Panc1 (cell line): Measurements from ENCODE around the gene MCAM. TPM values are rescaled to one million over a fixed set of nuclear protein-coding genes. Genes with fewer than 3 reads are reported as not detected.

Source experiments
- ATAC-seq: fragments of 200-7000 bp; cut with Tn5 transposase; 2 replicates; pipeline ENCODE4 v1.9.1; 2020; ENCODE audit warnings: mild to moderate bottlenecking, moderate library complexity
- BruUV-seq: library from RNA; stranded (reverse); fragments of 400-500 nt; replicated peaks from 2 replicates; lab custom pipeline; 2021; lab: Mats Ljungman, UMichigan
- CTCF ChIA-PET: fragments of 300-600 bp; sonication (Branson Sonifier 250); formaldehyde crosslinking; loops from one replicate; lab custom pipeline; 2022; ENCODE audit warnings: antibody characterized with exemption; lab: Charles Lee
- POLR2A ChIA-PET: fragments of 300-600 bp; sonication (Branson Sonifier 250); formaldehyde crosslinking; loops from one replicate; lab custom pipeline; 2022; ENCODE audit warnings: antibody characterized with exemption; lab: Charles Lee
- DNase-seq: peaks from one replicate; pipeline ENCODE4 v3.0.0-alpha.2; 2010; ENCODE audit warnings: low read depth, low spot score
- H3K27ac ChIP-seq: 2 replicates; pipeline ENCODE4 v1.5.1; 2011; ENCODE audit warnings: mild to moderate bottlenecking, low read length, inconsistent platforms
- H3K27me3 ChIP-seq: fragments of 200-500 bp; sonication (Bioruptor generic); 2 replicates; pipeline ENCODE4 v1.6.0; 2014; ENCODE audit warnings: low read length, inconsistent platforms; ENCODE audit not compliant: control insufficient read depth, insufficient read depth
- H3K36me3 ChIP-seq: fragments of 200-500 bp; sonication (Bioruptor generic); 2 replicates; pipeline ENCODE4 v1.5.1; 2014; ENCODE audit warnings: inconsistent platforms, mild to moderate bottlenecking, low read length, moderate library complexity; ENCODE audit not compliant: control insufficient read depth, insufficient read depth
- H3K4me1 ChIP-seq: 2 replicates; pipeline ENCODE4 v1.5.1; 2011; ENCODE audit warnings: inconsistent platforms, mild to moderate bottlenecking, low read length, moderate library complexity; ENCODE audit not compliant: control insufficient read depth, insufficient read depth
- H3K4me3 ChIP-seq, 2 experiments: 2 replicates each; pipeline ENCODE4 v1.5.1; 2011 to 2012; ENCODE audit warnings: low read depth in 2 of 2, low read length in 2 of 2, mild to moderate bottlenecking in 2 of 2, inconsistent platforms in 1 of 2, moderate library complexity in 1 of 2
- H3K9me3 ChIP-seq: fragments of 200-500 bp; sonication (Bioruptor generic); 2 replicates; pipeline ENCODE4 v1.5.1; 2014; ENCODE audit warnings: low read depth, mild to moderate bottlenecking, inconsistent platforms, low read length, moderate library complexity; ENCODE audit not compliant: control insufficient read depth, insufficient read depth
- CTCF ChIP-seq: fragments of 450-650 bp; IDR thresholded peaks from 2 replicates; pipeline ENCODE4 v1.5.1; 2017; ENCODE audit warnings: mild to moderate bottlenecking
- POLR2AphosphoS5 ChIP-seq: IDR thresholded peaks from 2 replicates; pipeline ENCODE4 v1.6.1; 2012; ENCODE audit warnings: mild to moderate bottlenecking, low read depth, low read length, moderate library complexity
- REST ChIP-seq, 2 experiments: IDR thresholded peaks; 2 replicates each; pipeline ENCODE4 v1.6.1; 2011 to 2012; ENCODE audit warnings: low read depth in 2 of 2, control low read depth in 1 of 2, low read length in 1 of 2, mild to moderate bottlenecking in 1 of 2, moderate library complexity in 1 of 2; ENCODE audit not compliant: insufficient read depth in 1 of 2
- SIN3A ChIP-seq: IDR thresholded peaks from 2 replicates; pipeline ENCODE4 v1.6.1; 2012; ENCODE audit warnings: low read depth, mild to moderate bottlenecking, low read length, moderate library complexity, borderline replicate concordance; ENCODE audit not compliant: insufficient read depth
- TCF7L2 ChIP-seq: IDR thresholded peaks from 2 replicates; pipeline ENCODE4 v1.6.1; 2011; ENCODE audit warnings: mild to moderate bottlenecking, low read depth, low read length, inconsistent platforms
- in situ Hi-C: cut with HindIII; loops from 2 replicates; pipeline ENCODE4 v1.10.0; 2016; ENCODE audit warnings: low sequenced_read_pairs, low pct_unique_long_range_greater_than_20kb
- intact Hi-C: fragments of 100-400 bp; cut with micrococcal nuclease; formaldehyde crosslinking; loops from one replicate; pipeline ENCODE4 v1.10.0; 2022; ENCODE audit not compliant: unreplicated experiment
- total RNA-seq: library from RNA; stranded (reverse); gene quantifications from one replicate; pipeline ENCODE4 v1.2.1, GENCODE V29; 2021; ENCODE audit not compliant: unreplicated experiment

The MCAM gene
- total RNA-seq, 1 experiment from 2014 or later: 27.2 TPM

DNA sequence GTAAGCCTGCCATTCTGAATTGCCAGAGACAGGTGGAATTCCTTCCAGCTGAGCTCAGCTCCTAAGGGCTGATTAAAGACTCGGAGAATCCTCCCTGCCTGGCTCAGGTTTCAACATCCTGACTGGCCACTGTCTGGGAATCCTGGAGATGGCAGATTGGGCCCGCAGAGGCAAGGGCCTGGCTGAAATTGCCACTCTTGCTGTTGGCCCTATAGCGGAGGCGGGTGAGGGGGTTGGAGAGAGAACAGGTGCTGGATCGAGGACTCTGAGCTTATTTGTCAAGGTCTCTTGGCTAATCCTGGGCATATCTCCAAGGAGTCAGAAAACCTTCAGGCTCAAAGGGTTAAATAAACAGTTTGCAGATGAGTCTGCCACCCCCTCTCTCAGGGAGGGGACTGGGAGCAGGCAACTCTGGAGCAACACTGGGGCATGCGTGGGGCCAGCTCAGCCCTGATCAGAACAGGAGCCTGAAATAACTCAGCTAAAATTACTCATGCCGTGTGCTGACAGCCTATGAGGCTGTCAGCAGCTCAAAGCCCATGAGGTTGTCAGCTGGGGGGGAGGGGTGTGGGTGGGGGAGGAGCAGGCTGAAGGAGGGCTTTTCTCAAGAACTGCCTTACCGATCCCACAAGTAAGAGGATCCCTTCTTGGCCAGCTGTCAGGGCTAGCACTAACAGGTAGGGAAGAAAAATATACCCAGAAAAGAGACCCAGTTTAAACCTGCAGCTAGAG is 44.3 kb upstream of the MCAM start:
- Histone ChIP-seq H3K9me3 (no peaks in the 10 kb centered on the region), H3K36me3 (no peaks in the 10 kb centered on the region), H3K4me1 (peaks cover 28% of the 10 kb centered on the region), H3K27ac (no peak overlapping the region), H3K27me3 (peaks cover 3% of the 10 kb centered on the region; the same call in 1 of the 2 replicates), H3K4me3 (no peak overlapping the region)
- BruUV-seq: no TSS peak
- ATAC-seq (peak; percentile 74), DNase-seq (peak; percentile 88)
- TF ChIP-seq POLR2AphosphoS5 (no peak), CTCF (no peak), SIN3A (no peak), TCF7L2 (no peak), REST (IDR thresholded peaks at IDR 0.05; ENCODE audit: insufficient read depth in 1 of 2, low read depth in 2 of 2, low read length in 1 of 2) (no peak)
- in situ Hi-C loops (no loop called here), intact Hi-C loops (no loop called here)
- ChIA-PET POLR2A (no interaction called here), CTCF (interaction anchor here (0.6 to 1.8 kb wide), 6 partner anchors 15 to 165 kb away, joined by 3 to 8 read pairs (median 4); no protein-coding TSS in a partner anchor)

- intact Hi-C loops (no loop called here), in situ Hi-C loops (no loop called here)
- ChIA-PET CTCF (no interaction called here), POLR2A (no interaction called here)
- DNase-seq (no peak), ATAC-seq (no peak)
- TF ChIP-seq CTCF (no peak), SIN3A (no peak), POLR2AphosphoS5 (no peak), TCF7L2 (no peak), REST (IDR thresholded peaks at IDR 0.05; ENCODE audit: insufficient read depth in 1 of 2, low read depth in 2 of 2, low read length in 1 of 2) (no peak)
- peaks cover 25% of the 10 kb centered on the region for H3K4me1 ChIP-seq
- H3K4me3 ChIP-seq: no peak overlapping the region
- no peaks in the 10 kb centered on the region for H3K36me3 ChIP-seq
- no peak overlapping the region for H3K27ac ChIP-seq
- no peaks in the 10 kb centered on the region for H3K9me3 ChIP-seq
- peaks cover 1% of the 10 kb centered on the region; the same call in 1 of the 2 replicates for H3K27me3 ChIP-seq
- BruUV-seq: no TSS peak
Measured at GRCh38 chr11:119359365-119360214, 42.7 kb upstream of the MCAM start.
